Myometrial cell (primary cell): Measurements from ENCODE around the gene TPM4. TPM values are rescaled to one million over a fixed set of nuclear protein-coding genes. Genes with fewer than 3 reads are reported as not detected.

Experiments used
- total RNA-seq: library from RNA; depleted of rRNA; stranded (reverse); fragments of >200 nt; gene quantifications from 2 replicates; pipeline ENCODE4 v1.2.3, GENCODE V29; 2015

TPM4 gene
- 1,086 and 1,287 TPM in 2 replicates for total RNA-seq

GRCh38 chr19:16076154-16076957 is at the start of gene TPM4:
Gene TPM4, plus strand, starts transcription at chr19:16076495. Its CDS starts 71 bp downstream, at chr19:16076566.

GRCh38 chr19:16111160-16111908 is 35.0 kb downstream of the TPM4 start, which contains the start of gene RAB8A:
Gene RAB8A, plus strand, starts transcription at chr19:16111889. Its CDS starts 13 bp downstream, at chr19:16111902.

GRCh38 chr19:16143399-16144215 is 67.3 kb downstream of the TPM4 start, which contains the start of gene HSH2D:
Gene HSH2D, plus strand, starts transcription at chr19:16143685. Its CDS starts 5,066 bp downstream, at chr19:16148751.

Other genes starting within 250 kb of the TPM4 start
- gene CYP4F2, start 178.4 kb upstream of the TPM4 start, total RNA-seq = not detected in 2 replicates
- gene CYP4F11, start 142.0 kb upstream of the TPM4 start, total RNA-seq = not detected in 2 replicates
- not detected in 2 replicates for gene OR10H4, start 127.5 kb upstream of the TPM4 start, total RNA-seq
- 55.6 and 62.0 TPM in 2 replicates for gene RAB8A, start 35.4 kb downstream of the TPM4 start, total RNA-seq
- gene HSH2D, start 67.2 kb downstream of the TPM4 start, total RNA-seq = not detected in 2 replicates
- gene CIB3, start 97.0 kb downstream of the TPM4 start, total RNA-seq = not detected in 2 replicates
- 103 and 112 TPM in 2 replicates for gene FAM32A, start 108.9 kb downstream of the TPM4 start, total RNA-seq
- 180 and 189 TPM in 2 replicates for gene AP1M1, start 121.4 kb downstream of the TPM4 start, total RNA-seq
- gene KLF2, start 248.3 kb downstream of the TPM4 start, total RNA-seq = 0.58 and 1.9 TPM in 2 replicates